Stomach (tissue), 4 donors: ENCODE measurements around the gene SUSD4.

Source experiments
- CTCF ChIP-seq, 7 experiments: fragments of 450-650 bp in 4 of 7; fragments of 200-600 bp in 3 of 7; sonication (generic) in 3 of 7; IDR thresholded peaks; one replicate each; pipeline ENCODE4 v1.5.1; 2016 to 2019; ENCODE audit warnings: antibody characterized with exemption in 7 of 7, control low read depth in 2 of 7, mild to moderate bottlenecking in 1 of 7
- POLR2AphosphoS5 ChIP-seq, 3 donors: sonication (generic); formaldehyde crosslinking; IDR thresholded peaks; one replicate each; pipeline ENCODE4 v1.6.1; 2016; ENCODE audit warnings: antibody characterized with exemption in 3 of 3

- TF ChIP-seq POLR2AphosphoS5 (IDR thresholded peaks at IDR 0.05): no peak
- no peak for TF ChIP-seq CTCF (IDR thresholded peaks at IDR 0.05)
These were observed 99.4 kb downstream of the SUSD4 start for GRCh38 chr1:223264529-223264928.
